ENCODE measurements around the gene PRDX3. TPM values are rescaled to one million over a fixed set of nuclear protein-coding genes. Genes with fewer than 3 reads are reported as not detected.
"Not testable (repeated sequence)": the region's sequence is repeated elsewhere in the genome, so short reads cannot be mapped to it uniquely, and the experiment has no call there.

PRDX3 gene
- total and polyA plus RNA-seq, 2 experiments from 2014 or later = 116 to 413 TPM

GRCh38 chr10:119159332-119159731 lies 19.3 kb downstream of the PRDX3 start:
- TF ChIP-seq CTCF (IDR thresholded peaks at IDR 0.05; ENCODE audit: low read depth, low read length) = no peak

DNA sequence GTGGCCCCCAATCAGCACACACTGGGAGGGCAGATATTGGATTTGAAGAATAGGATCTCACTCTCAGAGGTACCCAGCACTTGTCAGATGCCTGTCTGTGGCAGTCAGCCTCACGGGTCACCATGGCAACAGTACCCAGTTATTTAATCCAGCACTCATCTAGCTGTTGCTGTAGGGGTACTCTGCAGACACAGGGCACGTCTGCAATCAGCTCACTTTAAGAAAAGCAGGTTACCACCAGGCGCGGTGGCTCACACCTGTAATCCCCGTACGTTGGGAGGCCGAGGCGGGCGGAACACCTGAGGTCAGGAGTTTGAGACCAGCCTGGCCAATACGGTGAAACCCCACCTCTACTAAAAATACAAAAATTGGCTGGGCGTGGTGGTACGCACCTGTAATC lies 25.0 kb downstream of the PRDX3 start:
- H3K9me3 ChIP-seq (ENCODE audit: low read depth) = no peaks in the 10 kb centered on the region
- no peak overlapping the region for H3K27ac ChIP-seq
- no peak for TF ChIP-seq CTCF (IDR thresholded peaks at IDR 0.05; ENCODE audit: low read depth, low read length)
- no peak for DNase-seq (ENCODE audit: low read depth in 1 of 2, low spot score in 1 of 2)
- H3K4me1 ChIP-seq (ENCODE audit: low read depth) = no peaks in the 10 kb centered on the region
- no peaks in the 10 kb centered on the region for H3K27me3 ChIP-seq
- H3K4me3 ChIP-seq = no peak overlapping the region
- H3K36me3 ChIP-seq = peaks cover 39% of the 10 kb centered on the region

More at GRCh38 chr10:119159332-119159731, 19.3 kb downstream of the PRDX3 start:
- Histone ChIP-seq H3K36me3 (peaks cover 39% of the 10 kb centered on the region), H3K4me3 (no peak overlapping the region), H3K27ac (no peak overlapping the region), H3K9me3 (ENCODE audit: low read depth) (no peaks in the 10 kb centered on the region), H3K4me1 (ENCODE audit: low read depth) (peaks cover 6% of the 10 kb centered on the region), H3K27me3 (no peaks in the 10 kb centered on the region)
- no peak for DNase-seq (ENCODE audit: low read depth in 1 of 2, low spot score in 1 of 2)

GRCh38 chr10:119153041-119153440 lies 25.6 kb downstream of the PRDX3 start:
- peaks cover 39% of the 10 kb centered on the region for H3K36me3 ChIP-seq
- DNase-seq (ENCODE audit: low read depth in 1 of 2, low spot score in 1 of 2) = no peak
- no peaks in the 10 kb centered on the region for H3K4me1 ChIP-seq (ENCODE audit: low read depth)
- no peak overlapping the region for H3K4me3 ChIP-seq
- H3K9me3 ChIP-seq (ENCODE audit: low read depth) = no peaks in the 10 kb centered on the region
- no peak for TF ChIP-seq CTCF (IDR thresholded peaks at IDR 0.05; ENCODE audit: low read depth, low read length)
- no peak overlapping the region for H3K27ac ChIP-seq
- H3K27me3 ChIP-seq = no peaks in the 10 kb centered on the region

- not testable (repeated sequence) for H3K27me3 ChIP-seq; H3K27ac ChIP-seq; H3K4me3 ChIP-seq; DNase-seq (ENCODE audit: low read depth in 1 of 2, low spot score in 1 of 2); H3K4me1 ChIP-seq (ENCODE audit: low read depth); H3K9me3 ChIP-seq (ENCODE audit: low read depth)
- peaks cover 33% of the 10 kb centered on the region for H3K36me3 ChIP-seq
Observed at GRCh38 chr10:119151601-119152000, 27.0 kb downstream of the PRDX3 start.

DNA sequence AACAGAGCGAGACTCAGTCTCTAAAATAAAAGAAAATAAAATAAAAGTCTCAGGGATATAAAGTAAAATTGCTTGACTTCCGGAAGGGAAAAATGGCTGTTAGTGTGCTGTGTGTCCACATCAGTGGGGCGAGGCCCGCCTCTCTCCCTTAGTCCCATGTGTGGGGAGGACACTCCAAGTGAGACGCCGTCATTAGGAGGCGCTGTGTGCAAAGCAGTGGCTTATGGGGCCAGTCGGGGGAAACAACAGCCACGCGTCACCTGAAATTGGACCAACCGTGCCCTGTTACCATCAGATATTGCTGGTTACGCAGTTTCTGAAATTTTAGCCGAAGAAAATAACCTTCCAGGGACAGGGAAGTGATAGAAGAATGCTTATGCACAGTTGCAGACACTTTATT lies 28.9 kb downstream of the PRDX3 start:
- H3K9me3 ChIP-seq (ENCODE audit: low read depth) = no peaks in the 10 kb centered on the region
- peaks cover 21% of the 10 kb centered on the region for H3K36me3 ChIP-seq
- no peak for DNase-seq (ENCODE audit: low read depth in 1 of 2, low spot score in 1 of 2)
- no peak overlapping the region for H3K27ac ChIP-seq
- H3K27me3 ChIP-seq = no peaks in the 10 kb centered on the region
- no peaks in the 10 kb centered on the region for H3K4me1 ChIP-seq (ENCODE audit: low read depth)
- peak; percentile 10 for TF ChIP-seq CTCF (IDR thresholded peaks at IDR 0.05; ENCODE audit: low read depth, low read length)
- no peak overlapping the region for H3K4me3 ChIP-seq

GRCh38 chr10:119149157-119149556 lies 29.5 kb downstream of the PRDX3 start:
- H3K36me3 ChIP-seq = peaks cover 16% of the 10 kb centered on the region

More at GRCh38 chr10:119149157-119149556, 29.5 kb downstream of the PRDX3 start:
- Histone ChIP-seq H3K27ac (no peak overlapping the region), H3K4me3 (no peak overlapping the region), H3K27me3 (no peaks in the 10 kb centered on the region), H3K4me1 (ENCODE audit: low read depth) (no peaks in the 10 kb centered on the region), H3K9me3 (ENCODE audit: low read depth) (no peaks in the 10 kb centered on the region)
- DNase-seq (ENCODE audit: low read depth in 1 of 2, low spot score in 1 of 2) = no peak
- no peak for TF ChIP-seq CTCF (IDR thresholded peaks at IDR 0.05; ENCODE audit: low read depth, low read length)
